Ishikawa (cell line): ENCODE results near the gene TMEM14C.

Experiments used
- CEBPB ChIP-seq: IDR thresholded peaks from 2 replicates; pipeline ENCODE4 v1.6.1; 2012
- CREB1 ChIP-seq: IDR thresholded peaks from 2 replicates; pipeline ENCODE4 v1.6.1; 2012; ENCODE audit warnings: low read depth
- EGR1 ChIP-seq: IDR thresholded peaks from 2 replicates; pipeline ENCODE4 v1.6.1; 2012
- EP300 ChIP-seq: IDR thresholded peaks from 2 replicates; pipeline ENCODE4 v1.6.1; 2012; ENCODE audit warnings: borderline replicate concordance
- FOXM1 ChIP-seq: IDR thresholded peaks from 2 replicates; pipeline ENCODE4 v1.6.1; 2012; ENCODE audit warnings: low read depth, borderline replicate concordance
- MAX ChIP-seq: IDR thresholded peaks from 2 replicates; pipeline ENCODE4 v1.6.1; 2012
- NFIC ChIP-seq: IDR thresholded peaks from 2 replicates; pipeline ENCODE4 v1.6.1; 2012
- RAD21 ChIP-seq: IDR thresholded peaks from 2 replicates; pipeline ENCODE4 v1.6.1; 2012; ENCODE audit warnings: low read depth
- REST ChIP-seq: IDR thresholded peaks from 2 replicates; pipeline ENCODE4 v1.6.1; 2012; ENCODE audit warnings: low read depth, mild to moderate bottlenecking
- TAF1 ChIP-seq: IDR thresholded peaks from 2 replicates; pipeline ENCODE4 v1.6.1; 2012; ENCODE audit warnings: low read depth, mild to moderate bottlenecking
- TCF12 ChIP-seq: IDR thresholded peaks from 2 replicates; pipeline ENCODE4 v1.6.1; 2012; ENCODE audit warnings: low read depth
- TEAD4 ChIP-seq: IDR thresholded peaks from 2 replicates; pipeline ENCODE4 v1.6.1; 2012
- USF1 ChIP-seq: IDR thresholded peaks from 2 replicates; pipeline ENCODE4 v1.6.1; 2012
- YY1 ChIP-seq: IDR thresholded peaks from 2 replicates; pipeline ENCODE4 v1.6.1; 2012; ENCODE audit warnings: low read depth
- ZBTB7A ChIP-seq: IDR thresholded peaks from 2 replicates; pipeline ENCODE4 v1.6.1; 2012; ENCODE audit warnings: low read depth

Gene TMEM14C

GRCh38 chr6:10722820-10723566, at the start of gene TMEM14C:
TSS of gene TMEM14C (plus strand) at chr6:10723070. CDS start at chr6:10724614, 1,544 bp downstream.
- TF ChIP-seq YY1 (peak; percentile 26; the same call in 1 of the 2 replicates), REST (no peak), TAF1 (peak; percentile 89), ZBTB7A (0 out of 2 replicates have a peak, but pooled peaks have one; percentile 29), EP300 (0 out of 2 replicates have a peak, but pooled peaks have one; percentile 12), CEBPB (peak; percentile 83), RAD21 (peak; percentile 19; the same call in 1 of the 2 replicates), USF1 (peak; percentile 89), EGR1 (no peak), MAX (no peak; the same call in none of the 2 replicates), NFIC (no peak), TCF12 (peak; percentile 64; the same call in 1 of the 2 replicates), TEAD4 (peak; percentile 34; the same call in 1 of the 2 replicates), FOXM1 (no peak), CREB1 (no peak; the same call in 1 of the 2 replicates)

GRCh38 chr6:10676403-10676802, 46.5 kb upstream of the TMEM14C start:
- no peak for TF ChIP-seq TAF1
- TF ChIP-seq REST: no peak

GRCh38 chr6:10678456-10678855, 44.4 kb upstream of the TMEM14C start:
- TF ChIP-seq TCF12 (no peak), REST (no peak), TEAD4 (no peak), RAD21 (no peak), CREB1 (no peak), USF1 (no peak), TAF1 (no peak), CEBPB (no peak)

GRCh38 chr6:10681795-10682194, 41.1 kb upstream of the TMEM14C start:
- no peak for TF ChIP-seq NFIC
- TF ChIP-seq TAF1: no peak
- TF ChIP-seq CREB1: no peak
- TF ChIP-seq MAX: no peak
- TF ChIP-seq USF1: no peak
- TF ChIP-seq TCF12: no peak
- TF ChIP-seq EGR1: no peak
- TF ChIP-seq CEBPB: no peak
- no peak for TF ChIP-seq YY1
- TF ChIP-seq FOXM1: no peak
- no peak for TF ChIP-seq ZBTB7A
- TF ChIP-seq TEAD4: no peak
- no peak for TF ChIP-seq REST
- no peak for TF ChIP-seq RAD21
- no peak for TF ChIP-seq EP300
